Measurements from ENCODE around the gene DRC3.

DNA sequence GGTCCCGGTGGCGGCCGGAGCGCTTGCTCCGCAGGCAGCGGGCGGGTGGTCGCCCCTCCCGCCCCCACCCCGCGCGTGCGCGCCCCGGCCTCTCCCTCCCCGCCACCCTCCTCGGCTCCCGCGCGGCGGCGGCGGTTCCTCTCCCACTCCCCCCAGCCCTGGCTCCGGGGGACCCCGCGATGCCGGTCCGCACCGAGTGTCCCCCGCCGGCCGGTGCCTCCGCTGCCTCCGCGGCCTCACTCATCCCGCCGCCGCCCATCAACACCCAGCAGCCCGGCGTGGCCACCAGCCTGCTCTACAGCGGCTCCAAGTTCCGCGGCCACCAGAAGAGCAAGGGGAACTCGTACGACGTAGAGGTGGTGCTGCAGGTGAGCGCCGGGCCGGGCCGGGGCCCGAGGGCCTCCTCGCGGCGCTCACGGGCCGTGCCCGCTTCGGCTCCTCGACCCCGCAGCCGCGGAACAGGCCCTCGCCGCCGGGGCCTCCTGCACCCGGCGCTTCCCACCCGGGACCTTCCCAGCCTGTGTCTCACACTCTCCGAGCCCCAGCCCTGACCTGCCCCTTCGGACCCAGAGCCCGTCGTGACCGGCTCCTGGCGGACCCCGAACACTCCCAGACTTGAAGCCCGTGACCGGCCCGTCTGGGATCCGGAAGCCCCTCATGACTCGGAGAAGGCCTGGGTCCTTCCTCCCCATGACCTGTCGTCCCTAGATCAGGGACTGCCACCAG is 67.0 kb downstream of the DRC3 start:
- TF ChIP-seq, protein P1, sequence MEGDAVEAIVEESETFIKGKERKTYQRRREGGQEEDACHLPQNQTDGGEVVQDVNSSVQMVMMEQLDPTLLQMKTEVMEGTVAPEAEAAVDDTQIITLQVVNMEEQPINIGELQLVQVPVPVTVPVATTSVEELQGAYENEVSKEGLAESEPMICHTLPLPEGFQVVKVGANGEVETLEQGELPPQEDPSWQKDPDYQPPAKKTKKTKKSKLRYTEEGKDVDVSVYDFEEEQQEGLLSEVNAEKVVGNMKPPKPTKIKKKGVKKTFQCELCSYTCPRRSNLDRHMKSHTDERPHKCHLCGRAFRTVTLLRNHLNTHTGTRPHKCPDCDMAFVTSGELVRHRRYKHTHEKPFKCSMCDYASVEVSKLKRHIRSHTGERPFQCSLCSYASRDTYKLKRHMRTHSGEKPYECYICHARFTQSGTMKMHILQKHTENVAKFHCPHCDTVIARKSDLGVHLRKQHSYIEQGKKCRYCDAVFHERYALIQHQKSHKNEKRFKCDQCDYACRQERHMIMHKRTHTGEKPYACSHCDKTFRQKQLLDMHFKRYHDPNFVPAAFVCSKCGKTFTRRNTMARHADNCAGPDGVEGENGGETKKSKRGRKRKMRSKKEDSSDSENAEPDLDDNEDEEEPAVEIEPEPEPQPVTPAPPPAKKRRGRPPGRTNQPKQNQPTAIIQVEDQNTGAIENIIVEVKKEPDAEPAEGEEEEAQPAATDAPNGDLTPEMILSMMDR (IDR thresholded peaks at IDR 0.05; ENCODE audit: insufficient read depth, low read depth, low read length) = no peak
- TF ChIP-seq EZH2 (IDR thresholded peaks at IDR 0.05; ENCODE audit: insufficient read depth, low read length) = no peak
